ENCODE data around the gene DPPA3. TPM values are rescaled to one million over a fixed set of nuclear protein-coding genes. Genes with fewer than 3 reads are reported as not detected.
"Not testable (repeated sequence)": the region's sequence is repeated elsewhere in the genome, so short reads cannot be mapped to it uniquely, and the experiment has no call there.

Gene DPPA3
- total RNA-seq, 1 donor from 2014 or later: not detected

- no peaks in the 10 kb centered on the region for H3K4me1 Mint-ChIP-seq (ENCODE audit: unreplicated experiment)
- TF ChIP-seq CTCF (IDR thresholded peaks at IDR 0.05): no peak
- no peaks in the 10 kb centered on the region for H3K27me3 Mint-ChIP-seq (ENCODE audit: unreplicated experiment)
These were observed 39.1 kb downstream of the DPPA3 start for GRCh38 chr12:7750350-7750749.

GRCh38 chr12:7751394-7751793, 40.2 kb downstream of the DPPA3 start:
- DNase-seq (ENCODE audit: extremely low spot score, unreplicated experiment): no peak
- no peaks in the 10 kb centered on the region for H3K27me3 Mint-ChIP-seq (ENCODE audit: unreplicated experiment)

More at GRCh38 chr12:7750350-7750749, 39.1 kb downstream of the DPPA3 start:
- Mint-ChIP-seq H3K27ac (ENCODE audit: unreplicated experiment) (no peak overlapping the region), H3K36me3 (ENCODE audit: unreplicated experiment) (no peaks in the 10 kb centered on the region), H3K9me3 (ENCODE audit: unreplicated experiment) (peaks cover 4% of the 10 kb centered on the region), H3K4me3 (ENCODE audit: unreplicated experiment) (no peak overlapping the region)
- DNase-seq (ENCODE audit: extremely low spot score, unreplicated experiment): no peak

GRCh38 chr12:7751941-7752922, 41.0 kb downstream of the DPPA3 start:
- not testable (repeated sequence) for H3K4me1 Mint-ChIP-seq (ENCODE audit: unreplicated experiment); H3K36me3 Mint-ChIP-seq (ENCODE audit: unreplicated experiment); H3K27ac Mint-ChIP-seq (ENCODE audit: unreplicated experiment); DNase-seq (ENCODE audit: extremely low spot score, unreplicated experiment); H3K4me3 Mint-ChIP-seq (ENCODE audit: unreplicated experiment); H3K27me3 Mint-ChIP-seq (ENCODE audit: unreplicated experiment); H3K9me3 Mint-ChIP-seq (ENCODE audit: unreplicated experiment)

More at GRCh38 chr12:7751394-7751793, 40.2 kb downstream of the DPPA3 start:
- Mint-ChIP-seq H3K4me3 (ENCODE audit: unreplicated experiment) (no peak overlapping the region), H3K9me3 (ENCODE audit: unreplicated experiment) (peaks cover 4% of the 10 kb centered on the region), H3K36me3 (ENCODE audit: unreplicated experiment) (no peaks in the 10 kb centered on the region), H3K27ac (ENCODE audit: unreplicated experiment) (no peak overlapping the region), H3K4me1 (ENCODE audit: unreplicated experiment) (no peaks in the 10 kb centered on the region)
- TF ChIP-seq CTCF (IDR thresholded peaks at IDR 0.05): no peak

GRCh38 chr12:7755668-7756067, 44.4 kb downstream of the DPPA3 start:
- H3K36me3 Mint-ChIP-seq (ENCODE audit: unreplicated experiment); H3K27ac Mint-ChIP-seq (ENCODE audit: unreplicated experiment); DNase-seq (ENCODE audit: extremely low spot score, unreplicated experiment); H3K9me3 Mint-ChIP-seq (ENCODE audit: unreplicated experiment); H3K4me3 Mint-ChIP-seq (ENCODE audit: unreplicated experiment); H3K4me1 Mint-ChIP-seq (ENCODE audit: unreplicated experiment); H3K27me3 Mint-ChIP-seq (ENCODE audit: unreplicated experiment): not testable (repeated sequence)

GRCh38 chr12:7756993-7757392, 45.8 kb downstream of the DPPA3 start:
- TF ChIP-seq CTCF (IDR thresholded peaks at IDR 0.05): no peak
- DNase-seq (ENCODE audit: extremely low spot score, unreplicated experiment): no peak
- no peak overlapping the region for H3K4me3 Mint-ChIP-seq (ENCODE audit: unreplicated experiment)
- no peaks in the 10 kb centered on the region for H3K36me3 Mint-ChIP-seq (ENCODE audit: unreplicated experiment)
- peaks cover 3% of the 10 kb centered on the region for H3K27me3 Mint-ChIP-seq (ENCODE audit: unreplicated experiment)
- H3K27ac Mint-ChIP-seq (ENCODE audit: unreplicated experiment): no peak overlapping the region
- H3K4me1 Mint-ChIP-seq (ENCODE audit: unreplicated experiment): no peaks in the 10 kb centered on the region
- no peaks in the 10 kb centered on the region for H3K9me3 Mint-ChIP-seq (ENCODE audit: unreplicated experiment)

GRCh38 chr12:7758766-7759140, 47.5 kb downstream of the DPPA3 start:
- H3K27me3 Mint-ChIP-seq (ENCODE audit: unreplicated experiment): peaks cover 3% of the 10 kb centered on the region
- no peaks in the 10 kb centered on the region for H3K4me1 Mint-ChIP-seq (ENCODE audit: unreplicated experiment)
- no peaks in the 10 kb centered on the region for H3K36me3 Mint-ChIP-seq (ENCODE audit: unreplicated experiment)
- H3K9me3 Mint-ChIP-seq (ENCODE audit: unreplicated experiment): no peaks in the 10 kb centered on the region
- H3K4me3 Mint-ChIP-seq (ENCODE audit: unreplicated experiment): no peak overlapping the region
- TF ChIP-seq CTCF (IDR thresholded peaks at IDR 0.05): no peak
- DNase-seq (ENCODE audit: extremely low spot score, unreplicated experiment): no peak
- no peak overlapping the region for H3K27ac Mint-ChIP-seq (ENCODE audit: unreplicated experiment)
